ENCODE data around the gene DNAH9. TPM values are rescaled to one million over a fixed set of nuclear protein-coding genes. Genes with fewer than 3 reads are reported as not detected.

Gene DNAH9
- total RNA-seq, 1 experiment from 2014 or later, result 0.22 TPM

- no peak overlapping the region for H2BK120ac ChIP-seq (ENCODE audit: low read depth, low read length, poor library complexity, severe bottlenecking)
- Mint-ChIP-seq H3K9me3 (no peaks in the 10 kb centered on the region), H3K27me3 (ENCODE audit: low read depth) (no peaks in the 10 kb centered on the region), H3K4me3 (no peak overlapping the region), H3K27ac (no peak overlapping the region), H3K4me1 (peaks cover 0 to 2% of the 10 kb centered on the region in 2 experiments; a peak in 2 of 4 replicates), H3K36me3 (ENCODE audit: insufficient read depth in 1 of 3, low read depth in 3 of 3) (no peaks in the 10 kb centered on the region)
- no peak overlapping the region for H3T11ph ChIP-seq (ENCODE audit: low read length)
- H4K91ac ChIP-seq (ENCODE audit: insufficient read length, low read depth, low read length), result no peak overlapping the region
- H3K14ac ChIP-seq (ENCODE audit: insufficient read depth, low read length), result no peak overlapping the region
- no peaks in the 10 kb centered on the region for H3K4me1 ChIP-seq (ENCODE audit: insufficient read depth, low read length)
- no peak overlapping the region for H3K27ac ChIP-seq (ENCODE audit: insufficient read length, low read depth, low read length)
- no peak overlapping the region for H2BK20ac ChIP-seq (ENCODE audit: low read depth, low read length, poor library complexity, severe bottlenecking)
- no peaks in the 10 kb centered on the region for H3K79me1 ChIP-seq (ENCODE audit: insufficient read depth, low read depth, low read length, poor library complexity, severe bottlenecking)
- no CpG with 5 or more reads among the region's 4 CpGs for WGBS (ENCODE audit: extremely low coverage, insufficient read length, low lambda C conversion rate)
- no peak overlapping the region for H2BK5ac ChIP-seq (ENCODE audit: insufficient read length, low read length)
- no peak overlapping the region for H3K4ac ChIP-seq (ENCODE audit: low read depth, low read length)
- H3K18ac ChIP-seq (ENCODE audit: insufficient read length, low read depth, low read length), result no peak overlapping the region
- no peak for DNase-seq
- no peaks in the 10 kb centered on the region for H4K20me1 ChIP-seq (ENCODE audit: control insufficient read depth, insufficient read depth, insufficient read length)
- H3K56ac ChIP-seq (ENCODE audit: insufficient read length, low read depth, low read length), result no peak overlapping the region
- no peak overlapping the region for H4K5ac ChIP-seq (ENCODE audit: insufficient read length, low read depth, low read length)
- H3K9ac ChIP-seq (ENCODE audit: extremely low read depth, insufficient read length, low read length), result no peak overlapping the region
- TF ChIP-seq, protein P1, sequence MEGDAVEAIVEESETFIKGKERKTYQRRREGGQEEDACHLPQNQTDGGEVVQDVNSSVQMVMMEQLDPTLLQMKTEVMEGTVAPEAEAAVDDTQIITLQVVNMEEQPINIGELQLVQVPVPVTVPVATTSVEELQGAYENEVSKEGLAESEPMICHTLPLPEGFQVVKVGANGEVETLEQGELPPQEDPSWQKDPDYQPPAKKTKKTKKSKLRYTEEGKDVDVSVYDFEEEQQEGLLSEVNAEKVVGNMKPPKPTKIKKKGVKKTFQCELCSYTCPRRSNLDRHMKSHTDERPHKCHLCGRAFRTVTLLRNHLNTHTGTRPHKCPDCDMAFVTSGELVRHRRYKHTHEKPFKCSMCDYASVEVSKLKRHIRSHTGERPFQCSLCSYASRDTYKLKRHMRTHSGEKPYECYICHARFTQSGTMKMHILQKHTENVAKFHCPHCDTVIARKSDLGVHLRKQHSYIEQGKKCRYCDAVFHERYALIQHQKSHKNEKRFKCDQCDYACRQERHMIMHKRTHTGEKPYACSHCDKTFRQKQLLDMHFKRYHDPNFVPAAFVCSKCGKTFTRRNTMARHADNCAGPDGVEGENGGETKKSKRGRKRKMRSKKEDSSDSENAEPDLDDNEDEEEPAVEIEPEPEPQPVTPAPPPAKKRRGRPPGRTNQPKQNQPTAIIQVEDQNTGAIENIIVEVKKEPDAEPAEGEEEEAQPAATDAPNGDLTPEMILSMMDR (conservative IDR thresholded peaks at IDR 0.05), result no peak
- H4K8ac ChIP-seq (replicated peaks; ENCODE audit: insufficient read length, low read depth, low read length), result no peak overlapping the region
- H2AFZ ChIP-seq (ENCODE audit: low read length), result no peak overlapping the region
- H2AK5ac ChIP-seq (ENCODE audit: insufficient read length, low read length), result no peak overlapping the region
- no peak overlapping the region for H2BK15ac ChIP-seq (ENCODE audit: low read depth, low read length)
- H3K23me2 ChIP-seq (ENCODE audit: insufficient read length, low read depth, low read length, poor library complexity, severe bottlenecking), result no peaks in the 10 kb centered on the region
- no peaks in the 10 kb centered on the region for H3K27me3 ChIP-seq (ENCODE audit: insufficient read depth, low read length)
- no peak overlapping the region for H2BK12ac ChIP-seq (ENCODE audit: insufficient read length, low read depth, low read length)
- H3K4me2 ChIP-seq (ENCODE audit: insufficient read depth, insufficient read length, low read length), result no peak overlapping the region
- no peak overlapping the region for H3K23ac ChIP-seq (ENCODE audit: insufficient read length, low read depth, low read length)
- no peaks in the 10 kb centered on the region for H3K9me3 ChIP-seq (ENCODE audit: control insufficient read depth, low read depth, low read length)
- H3K79me2 ChIP-seq (ENCODE audit: insufficient read depth, low read length), result no peaks in the 10 kb centered on the region
These were observed 295.6 kb downstream of the DNAH9 start for GRCh38 chr17:11893862-11894261.
